Epidermal melanocyte (primary cell): ENCODE results near the gene CYP4V2.

Experiments used
- DNase-seq: peaks from one replicate; pipeline ENCODE4 v3.0.0; 2011; ENCODE audit warnings: low spot score; ENCODE audit not compliant: insufficient read length

CYP4V2 gene

DNA sequence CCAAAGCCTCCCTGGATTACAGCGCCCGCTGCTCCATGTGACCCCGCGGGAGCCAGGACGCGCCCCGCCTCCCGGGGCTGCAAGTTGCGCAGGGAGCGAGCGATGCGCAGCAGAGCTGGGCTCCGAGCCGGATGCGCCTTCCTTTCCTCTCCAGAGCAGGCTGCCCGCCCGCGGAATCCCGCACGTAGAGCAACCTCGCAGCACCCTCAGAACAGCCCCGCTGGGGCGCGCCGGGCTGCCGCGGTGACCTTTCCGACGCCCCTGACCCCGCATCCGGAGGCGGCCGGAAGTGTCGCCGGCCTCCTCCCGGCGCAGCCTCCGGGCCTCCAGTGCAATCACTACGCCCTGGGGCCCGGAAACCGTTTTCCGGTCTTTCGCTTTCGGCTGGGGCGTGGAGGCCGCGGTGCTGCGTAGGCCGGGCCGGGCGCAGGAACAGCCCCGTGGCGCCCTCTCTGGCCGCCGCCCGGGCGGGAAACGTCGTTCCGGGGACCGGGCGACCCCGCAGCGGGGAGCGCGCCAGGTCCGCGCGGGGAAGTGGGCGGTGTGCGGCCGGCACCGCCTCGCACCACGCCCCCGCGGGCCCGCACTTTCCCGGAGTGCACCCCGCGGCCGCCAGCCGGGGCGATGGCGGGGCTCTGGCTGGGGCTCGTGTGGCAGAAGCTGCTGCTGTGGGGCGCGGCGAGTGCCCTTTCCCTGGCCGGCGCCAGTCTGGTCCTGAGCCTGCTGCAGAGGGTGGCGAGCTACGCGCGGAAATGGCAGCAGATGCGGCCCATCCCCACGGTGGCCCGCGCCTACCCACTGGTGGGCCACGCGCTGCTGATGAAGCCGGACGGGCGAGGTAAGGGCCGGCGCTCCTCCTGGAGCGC, at the start of gene CYP4V2:
Gene CYP4V2, plus strand, starts transcription at position 368 of the 866 bp plus-strand sequence. Its CDS starts 257 bp downstream, at position 625.
- peak; percentile 68 for DNase-seq

DNA sequence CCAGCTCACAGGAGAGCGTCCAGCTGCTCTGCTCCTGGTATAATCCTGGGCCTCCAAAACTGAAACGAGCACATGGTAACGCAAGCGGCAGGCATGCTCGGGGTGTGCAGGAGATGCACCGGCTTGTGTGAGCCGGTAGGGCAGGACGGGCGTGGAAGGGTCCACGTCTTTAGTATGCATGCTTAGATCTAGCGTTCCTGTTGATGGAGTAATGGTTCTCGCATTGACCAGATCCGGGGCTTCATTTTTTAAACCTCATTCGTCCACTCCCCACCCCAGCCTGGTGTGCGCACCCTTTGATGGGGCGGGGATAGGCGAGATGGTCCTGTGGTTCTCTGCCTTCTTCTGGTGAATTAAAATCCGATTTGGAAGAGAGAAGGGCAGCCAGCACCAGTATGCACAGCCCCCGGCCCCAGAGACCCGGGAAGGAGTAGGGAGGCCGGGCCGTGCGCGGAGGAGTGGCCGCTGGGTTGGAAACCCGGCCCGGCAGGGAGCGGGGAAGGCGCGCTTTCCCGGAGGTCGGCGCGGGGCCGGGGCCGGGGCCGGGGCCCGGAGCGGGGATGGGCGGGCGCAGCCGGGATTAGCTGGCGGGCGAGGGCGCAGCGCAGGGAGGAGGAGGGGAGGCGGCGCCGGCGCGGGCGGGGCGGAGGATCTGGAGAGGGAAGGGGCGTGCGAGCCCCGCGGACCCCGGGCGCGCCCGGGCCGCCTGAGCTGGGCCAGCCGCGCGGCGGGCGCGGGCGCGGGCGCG, 47.0 kb upstream of the CYP4V2 start:
- DNase-seq = peak; percentile 36

- DNase-seq = peak; percentile 31
These were observed 46.3 kb upstream of the CYP4V2 start for GRCh38 chr4:186144946-186145569.

GRCh38 chr4:186146458-186146857, 44.9 kb upstream of the CYP4V2 start:
- DNase-seq = no peak

GRCh38 chr4:186148336-186148975, 42.9 kb upstream of the CYP4V2 start:
- DNase-seq = no peak

DNA sequence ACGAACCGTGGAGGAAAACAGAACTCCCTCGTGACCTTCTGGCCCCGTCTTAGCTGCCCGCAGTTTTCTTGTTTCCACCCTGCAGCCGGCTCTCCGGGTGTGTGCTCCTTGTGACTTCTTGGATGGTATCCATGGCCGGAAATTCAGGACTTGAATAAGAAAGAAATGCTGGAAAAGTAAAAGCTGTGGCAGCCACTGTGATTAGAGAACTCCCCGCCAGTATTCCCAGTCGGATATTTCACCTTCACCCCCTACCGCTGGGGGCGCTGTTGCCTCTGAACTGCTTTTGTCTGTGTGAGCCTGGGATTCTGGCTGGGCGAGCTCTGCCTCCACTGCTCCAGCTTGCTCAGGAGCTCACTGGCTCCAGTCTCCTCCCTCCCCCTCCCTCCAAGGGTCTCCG, 41.5 kb upstream of the CYP4V2 start:
- no peak for DNase-seq

DNA sequence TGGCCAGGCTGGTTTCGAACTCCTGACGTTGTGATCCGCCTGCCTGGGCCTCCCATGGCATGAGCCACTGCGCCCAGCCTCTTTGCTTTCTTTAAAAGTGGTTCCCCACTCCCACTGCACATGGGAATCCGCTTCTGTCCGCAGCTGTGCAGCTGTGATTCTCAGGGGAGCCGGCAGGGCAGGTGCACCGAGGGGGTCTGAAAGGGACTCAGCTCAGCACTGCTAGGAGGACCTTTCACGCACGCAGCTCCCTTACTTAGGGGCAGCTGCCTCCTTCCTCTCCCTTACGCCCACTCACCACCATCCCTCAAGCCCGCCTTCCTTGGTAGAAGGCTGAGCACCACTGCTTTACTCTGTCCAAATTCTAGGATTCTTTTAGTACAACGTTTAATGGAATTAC, 40.4 kb upstream of the CYP4V2 start:
- DNase-seq = no peak

DNA sequence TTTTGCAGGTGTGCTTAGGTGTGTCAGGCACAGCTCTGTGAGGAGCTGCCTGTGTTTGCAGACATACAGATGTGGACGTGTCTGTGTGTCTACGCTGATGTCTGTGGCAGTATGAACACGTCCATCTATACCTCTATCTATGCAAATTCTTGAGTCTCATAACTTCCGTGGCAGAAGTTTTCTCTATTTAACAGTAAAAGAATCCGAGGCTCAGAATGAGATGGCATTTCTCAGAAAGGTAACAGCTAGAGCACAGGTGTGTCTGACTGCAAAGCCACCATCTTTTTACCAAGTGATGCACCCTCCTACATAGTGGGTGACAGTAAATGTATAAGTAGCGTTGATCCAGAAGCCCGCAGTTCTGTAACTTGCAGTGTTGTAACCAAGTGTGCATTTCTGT, 39.9 kb upstream of the CYP4V2 start:
- DNase-seq = no peak

- no peak for DNase-seq
These were observed 33.1 kb upstream of the CYP4V2 start for GRCh38 chr4:186158021-186158813.

GRCh38 chr4:186158966-186159365, 32.4 kb upstream of the CYP4V2 start:
- DNase-seq = no peak

DNA sequence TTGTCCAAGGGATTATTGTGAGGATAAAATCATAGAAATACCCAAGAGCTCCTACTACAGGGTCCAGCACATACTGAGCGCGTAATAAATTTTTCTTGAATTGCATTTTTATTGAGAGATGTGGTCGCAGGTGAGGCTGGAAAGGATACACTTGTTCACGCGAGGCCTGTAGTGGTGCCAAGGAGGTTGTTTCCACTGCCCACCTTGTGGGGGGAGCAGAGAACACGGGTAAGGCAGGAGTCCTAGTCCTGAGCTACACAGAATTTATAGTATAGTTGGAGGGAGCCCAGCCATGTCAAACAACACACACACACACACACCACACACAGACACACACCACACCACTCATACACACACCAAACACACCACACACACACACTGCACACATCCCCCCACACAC, 31.8 kb upstream of the CYP4V2 start:
- no peak for DNase-seq

DNA sequence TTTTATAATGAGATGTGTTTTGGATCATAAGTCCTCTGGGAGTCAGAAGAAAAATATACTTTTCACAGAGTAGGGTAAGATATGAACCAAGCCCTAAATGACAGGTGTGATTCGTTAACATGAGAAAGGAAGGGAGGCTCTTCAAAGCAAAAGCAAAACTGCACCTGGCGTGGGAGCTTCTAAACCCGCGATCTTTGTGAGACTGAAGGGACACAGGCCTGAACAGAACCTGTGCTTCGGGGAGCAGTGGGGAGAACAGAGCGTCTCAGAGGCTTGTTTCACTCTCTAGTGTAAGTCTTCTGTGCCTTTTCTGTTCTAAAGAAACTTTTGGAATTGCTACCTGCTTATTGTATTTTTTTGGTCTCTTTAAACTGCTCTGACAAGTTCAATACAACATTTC, 30.2 kb upstream of the CYP4V2 start:
- no peak for DNase-seq

- no peak for DNase-seq
These were observed 24.4 kb upstream of the CYP4V2 start for GRCh38 chr4:186166852-186167512.

DNA sequence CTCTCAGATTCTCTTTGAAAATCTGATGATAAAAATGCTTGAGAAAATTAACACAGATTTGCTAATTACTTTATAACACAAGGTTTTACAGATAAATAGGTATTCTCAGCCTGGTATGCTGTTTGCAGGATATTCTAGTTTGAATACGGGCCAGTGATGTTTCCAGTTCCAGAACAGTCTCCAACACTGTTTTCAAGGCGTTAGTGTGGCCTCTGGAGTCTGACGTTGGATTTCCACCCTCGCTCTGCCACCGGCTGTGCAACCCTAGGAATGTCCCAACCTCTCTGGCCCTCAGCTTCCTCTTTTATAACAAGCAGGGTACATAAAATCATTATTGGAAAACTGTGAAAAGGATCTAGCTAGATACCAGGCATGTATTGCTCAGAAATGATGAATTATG, 23.8 kb upstream of the CYP4V2 start:
- no peak for DNase-seq

DNA sequence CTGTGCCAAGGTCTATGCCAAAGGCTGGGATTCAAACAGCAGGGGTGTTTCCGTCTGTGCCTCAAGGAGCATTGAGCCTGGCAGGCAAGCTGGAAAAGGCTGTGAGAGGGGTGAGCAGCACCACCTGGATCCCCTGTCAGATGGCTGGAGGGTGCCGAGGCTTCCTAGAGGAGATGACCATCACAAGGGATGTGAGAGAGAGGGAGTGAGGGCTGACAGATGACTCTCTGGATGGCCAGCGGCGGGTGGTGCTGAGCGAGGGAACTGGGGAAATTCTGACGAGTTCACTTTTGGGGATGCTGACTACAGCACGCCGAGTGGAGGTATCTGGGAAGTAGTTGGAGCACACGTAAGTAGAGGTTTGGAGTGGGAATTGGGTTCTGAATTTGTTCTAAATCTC, 22.6 kb upstream of the CYP4V2 start:
- DNase-seq = no peak

- DNase-seq = no peak
These were observed 21.9 kb upstream of the CYP4V2 start for GRCh38 chr4:186169333-186169944.

- DNase-seq = no peak
These were observed 21.2 kb upstream of the CYP4V2 start for GRCh38 chr4:186169945-186170802.

DNA sequence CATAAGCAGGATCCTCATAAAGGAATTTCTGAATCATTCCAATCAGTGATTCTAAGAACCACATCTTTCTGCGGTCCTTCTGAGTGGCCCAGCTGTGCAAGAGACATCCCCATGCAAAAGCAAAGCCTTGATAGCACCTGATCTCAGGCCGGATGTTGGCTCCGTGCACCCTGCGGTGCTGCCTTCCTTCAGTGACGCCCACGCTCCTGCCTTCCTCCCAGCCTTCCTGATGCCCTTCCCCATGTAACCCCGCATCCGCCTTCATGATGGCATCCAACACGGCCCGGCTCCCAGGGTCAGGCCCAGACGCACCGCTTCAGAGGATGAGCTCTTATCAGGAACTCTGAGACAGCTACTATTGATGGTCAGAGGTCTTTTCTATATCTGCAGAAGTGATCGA, 20.4 kb upstream of the CYP4V2 start:
- no peak for DNase-seq

GRCh38 chr4:186172546-186172945, 18.8 kb upstream of the CYP4V2 start:
- no peak for DNase-seq
